Endodermal cell (in vitro differentiated cells): Measurements from ENCODE around the gene PCID2. TPM values are rescaled to one million over a fixed set of nuclear protein-coding genes. Genes with fewer than 3 reads are reported as not detected.

ENCODE experiments used
- DNase-seq: peaks from one replicate; pipeline ENCODE4 v3.0.0-alpha.2; 2017
- H3K27ac ChIP-seq: 2 replicates; pipeline ENCODE4 v1.5.1; 2013; ENCODE audit warnings: mild to moderate bottlenecking, low read depth, low read length, moderate library complexity
- H3K27me3 ChIP-seq: 2 replicates; pipeline ENCODE4 v1.6.1; 2013; ENCODE audit warnings: mild to moderate bottlenecking, low read length, moderate library complexity; ENCODE audit not compliant: insufficient read depth, control insufficient read depth, poor library complexity, severe bottlenecking
- H3K36me3 ChIP-seq: 2 replicates; pipeline ENCODE4 v1.7.0; 2013; ENCODE audit warnings: mild to moderate bottlenecking, low read length, moderate library complexity; ENCODE audit not compliant: control insufficient read depth, insufficient read depth
- H3K4me1 ChIP-seq: one replicate; pipeline ENCODE4 v1.7.0; 2013; ENCODE audit warnings: low read length; ENCODE audit not compliant: control insufficient read depth, insufficient read depth
- H3K4me3 ChIP-seq: 2 replicates; pipeline ENCODE4 v1.5.1; 2013; ENCODE audit warnings: mild to moderate bottlenecking, low read length, moderate library complexity
- H3K9ac ChIP-seq: 2 replicates; pipeline ENCODE4 v1.6.1; 2013; ENCODE audit warnings: mild to moderate bottlenecking, low read length, moderate library complexity; ENCODE audit not compliant: poor library complexity, severe bottlenecking; ENCODE audit errors: extremely low read depth
- H3K9me3 ChIP-seq: 2 replicates; pipeline ENCODE4 v1.6.1; 2013; ENCODE audit warnings: mild to moderate bottlenecking, low read length, moderate library complexity; ENCODE audit not compliant: control insufficient read depth
- H3K27ac Mint-ChIP-seq: 2 replicates; pipeline ENCODE4 v1.8.0; 2020; ENCODE audit warnings: mixed read lengths
- H3K27me3 Mint-ChIP-seq: 2 replicates; pipeline ENCODE4 v1.8.0; 2021; ENCODE audit warnings: mild to moderate bottlenecking, mixed read lengths; ENCODE audit not compliant: insufficient read depth
- H3K36me3 Mint-ChIP-seq: 2 replicates; pipeline ENCODE4 v1.8.0; 2020; ENCODE audit warnings: low read depth, mixed read lengths
- H3K4me1 Mint-ChIP-seq: 2 replicates; pipeline ENCODE4 v1.8.0; 2020; ENCODE audit warnings: mixed read lengths
- H3K4me3 Mint-ChIP-seq: 2 replicates; pipeline ENCODE4 v1.8.0; 2020; ENCODE audit warnings: mild to moderate bottlenecking, moderate library complexity, mixed read lengths
- H3K9me3 Mint-ChIP-seq: 2 replicates; pipeline ENCODE4 v1.8.0; 2020; ENCODE audit warnings: mild to moderate bottlenecking, mixed read lengths
- CTCF ChIP-seq: fragments of 200-600 bp; sonication (generic); conservative IDR thresholded peaks from 2 replicates; pipeline ENCODE4 v1.5.0; 2021; ENCODE audit warnings: antibody characterized with exemption, mild to moderate bottlenecking
- WGBS, 2 experiments: methylation state at CpG; one replicate each; pipeline versions ENCODE4 v1.1.5 to v1.1.7; 2013; ENCODE audit warnings: missing lambda C conversion rate in 2 of 2, mixed read lengths in 1 of 2; ENCODE audit not compliant: insufficient coverage in 1 of 2, insufficient read length in 1 of 2; 5-methylcytosine and 5-hydroxymethylcytosine counted together
- total RNA-seq, 2 donors: library from RNA; stranded (reverse); fragmentation: NEBNext Ultra II Directional in 1 of 2; extraction: Animal tissue kit (Norgen Biotek cat#: 25700) in 1 of 2; gene quantifications; 2 replicates in 1 of 2; 3 replicates in 1 of 2; pipeline ENCODE4 v1.2.1, GENCODE V29; 2021

PCID2 gene
- total RNA-seq, 2 donors from 2014 or later: 70.5 to 71.7 TPM

- TF ChIP-seq CTCF: no peak
- Mint-ChIP-seq H3K4me3 (peak overlapping the region; percentile 18), H3K27me3 (no peaks in the 10 kb centered on the region), H3K27ac (peak overlapping the region; percentile 93), H3K4me1 (peaks cover 28% of the 10 kb centered on the region), H3K9me3 (peaks cover 12% of the 10 kb centered on the region), H3K36me3 (peaks cover 64% of the 10 kb centered on the region)
- no peak for DNase-seq
- no peaks in the 10 kb centered on the region for H3K27me3 ChIP-seq
- peaks cover 18% of the 10 kb centered on the region for H3K4me1 ChIP-seq
- H3K36me3 ChIP-seq: peaks cover 56% of the 10 kb centered on the region
- peaks cover 12% of the 10 kb centered on the region for H3K9me3 ChIP-seq
- no peak overlapping the region for H3K27ac ChIP-seq
- peak overlapping the region; percentile 41 for H3K4me3 ChIP-seq
- WGBS, 2 experiments: 82 to 93% methylated on average over 10 to 12 of the region's 13 CpGs
- H3K9ac ChIP-seq: no peak overlapping the region
These were observed 38.9 kb downstream of the PCID2 start for GRCh38 chr13:113169277-113170272.

- Histone ChIP-seq H3K9me3 (peaks cover 12% of the 10 kb centered on the region), H3K27me3 (no peaks in the 10 kb centered on the region), H3K4me1 (peaks cover 20% of the 10 kb centered on the region), H3K27ac (no peak overlapping the region), H3K36me3 (peaks cover 45% of the 10 kb centered on the region), H3K4me3 (no peak overlapping the region), H3K9ac (no peak overlapping the region)
- Mint-ChIP-seq H3K9me3 (peaks cover 12% of the 10 kb centered on the region), H3K4me1 (peaks cover 39% of the 10 kb centered on the region), H3K4me3 (no peak overlapping the region), H3K27me3 (no peaks in the 10 kb centered on the region), H3K27ac (no peak overlapping the region), H3K36me3 (peaks cover 63% of the 10 kb centered on the region)
- no peak for TF ChIP-seq CTCF
- DNase-seq: no peak
- WGBS, 2 experiments: 94 to 97% methylated on average over 6 to 7 of the region's 7 CpGs
These were observed 40.3 kb downstream of the PCID2 start for GRCh38 chr13:113168211-113168610.

GRCh38 chr13:113167575-113167974 is 40.9 kb downstream of the PCID2 start:
- H3K36me3 ChIP-seq: peaks cover 39% of the 10 kb centered on the region
- peaks cover 42% of the 10 kb centered on the region for H3K4me1 Mint-ChIP-seq
- DNase-seq: no peak
- H3K4me3 Mint-ChIP-seq: no peak overlapping the region
- no peak for TF ChIP-seq CTCF
- 93 to 100% methylated on average over 1 of the region's 3 CpGs for WGBS, 2 experiments
- peaks cover 24% of the 10 kb centered on the region for H3K4me1 ChIP-seq
- peaks cover 12% of the 10 kb centered on the region for H3K9me3 Mint-ChIP-seq
- H3K27me3 ChIP-seq: no peaks in the 10 kb centered on the region
- H3K9me3 ChIP-seq: peaks cover 12% of the 10 kb centered on the region
- no peaks in the 10 kb centered on the region for H3K27me3 Mint-ChIP-seq
- no peak overlapping the region for H3K9ac ChIP-seq
- peaks cover 58% of the 10 kb centered on the region for H3K36me3 Mint-ChIP-seq
- no peak overlapping the region for H3K27ac Mint-ChIP-seq
- H3K27ac ChIP-seq: no peak overlapping the region
- no peak overlapping the region for H3K4me3 ChIP-seq
